Lower leg skin (tissue), 4 donors: Measurements from ENCODE around the gene SDK1. TPM values are rescaled to one million over a fixed set of nuclear protein-coding genes. Genes with fewer than 3 reads are reported as not detected.

Experiments used
- DNase-seq, 2 donors: peaks; one replicate each; pipeline ENCODE4 v3.0.0-alpha.2; 2019; ENCODE audit warnings: low spot score in 2 of 2
- H3K4me3 ChIP-seq: fragments of 200-600 bp; sonication (generic); 2 replicates; pipeline ENCODE4 v1.5.1; 2017; ENCODE audit warnings: mild to moderate bottlenecking, low read depth; ENCODE audit not compliant: poor library complexity, severe bottlenecking
- POLR2A ChIP-seq, 2 donors: fragments of 450-650 bp; IDR thresholded peaks; one replicate each; pipeline ENCODE4 v1.6.1; 2016 to 2017; ENCODE audit warnings: antibody characterized with exemption in 2 of 2, mild to moderate bottlenecking in 1 of 2, moderate library complexity in 1 of 2
- WGBS, 2 donors: methylation state at CpG; one replicate each; pipeline ENCODE4 v1.1.5; 2018; 5-methylcytosine and 5-hydroxymethylcytosine counted together
- intact Hi-C: fragments of 100-400 bp; cut with DNase I; formaldehyde crosslinking; loops from one replicate; pipeline ENCODE4 v1.15.0; 2023; ENCODE audit warnings: low total_unique reads
- total RNA-seq, 4 donors: library from RNA; depleted of rRNA; stranded (reverse); fragments of >200 nt; gene quantifications; one replicate each; pipeline ENCODE4 v1.1.0, GENCODE V29; 2016
- TF ChIP-seq, protein P1 (sequence below), 3 donors: fragments of 450-650 bp; IDR thresholded peaks; one replicate each; pipeline ENCODE4 v1.5.1; 2016; ENCODE audit warnings: antibody characterized with exemption in 3 of 3, mild to moderate bottlenecking in 3 of 3, moderate library complexity in 2 of 3

SDK1 gene
- total RNA-seq, 4 donors from 2014 or later: 1.9 to 7.2 (median 5.1) TPM

DNA sequence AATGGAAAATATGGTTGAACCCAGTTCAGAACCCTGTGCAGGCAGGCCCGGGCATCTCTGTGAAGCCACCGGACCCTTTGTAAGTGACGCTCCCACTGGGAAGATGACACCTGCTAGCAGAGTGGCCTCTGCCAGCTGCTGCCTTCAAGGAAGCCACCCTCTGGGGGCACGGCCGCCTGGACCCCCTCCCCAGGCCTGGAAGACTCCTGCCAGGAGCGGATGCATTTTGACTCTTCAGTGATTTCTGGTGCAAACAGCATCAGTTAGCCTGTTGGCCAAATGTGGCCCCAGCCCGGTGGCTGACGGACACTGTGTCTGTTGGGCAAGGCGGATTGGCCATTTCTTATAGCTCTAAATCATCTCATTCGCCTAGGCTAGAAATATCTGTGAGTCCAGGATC is 867.0 kb downstream of the SDK1 start:
- TF ChIP-seq, protein P1, sequence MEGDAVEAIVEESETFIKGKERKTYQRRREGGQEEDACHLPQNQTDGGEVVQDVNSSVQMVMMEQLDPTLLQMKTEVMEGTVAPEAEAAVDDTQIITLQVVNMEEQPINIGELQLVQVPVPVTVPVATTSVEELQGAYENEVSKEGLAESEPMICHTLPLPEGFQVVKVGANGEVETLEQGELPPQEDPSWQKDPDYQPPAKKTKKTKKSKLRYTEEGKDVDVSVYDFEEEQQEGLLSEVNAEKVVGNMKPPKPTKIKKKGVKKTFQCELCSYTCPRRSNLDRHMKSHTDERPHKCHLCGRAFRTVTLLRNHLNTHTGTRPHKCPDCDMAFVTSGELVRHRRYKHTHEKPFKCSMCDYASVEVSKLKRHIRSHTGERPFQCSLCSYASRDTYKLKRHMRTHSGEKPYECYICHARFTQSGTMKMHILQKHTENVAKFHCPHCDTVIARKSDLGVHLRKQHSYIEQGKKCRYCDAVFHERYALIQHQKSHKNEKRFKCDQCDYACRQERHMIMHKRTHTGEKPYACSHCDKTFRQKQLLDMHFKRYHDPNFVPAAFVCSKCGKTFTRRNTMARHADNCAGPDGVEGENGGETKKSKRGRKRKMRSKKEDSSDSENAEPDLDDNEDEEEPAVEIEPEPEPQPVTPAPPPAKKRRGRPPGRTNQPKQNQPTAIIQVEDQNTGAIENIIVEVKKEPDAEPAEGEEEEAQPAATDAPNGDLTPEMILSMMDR (IDR thresholded peaks at IDR 0.05): no peak
- no peak for TF ChIP-seq POLR2A (IDR thresholded peaks at IDR 0.05)
- intact Hi-C loops: no loop called here
- WGBS, 2 donors: 93 to 95% methylated on average over 10 of the region's 10 CpGs
- H3K4me3 ChIP-seq: no peak overlapping the region
- DNase-seq: no peak

DNA sequence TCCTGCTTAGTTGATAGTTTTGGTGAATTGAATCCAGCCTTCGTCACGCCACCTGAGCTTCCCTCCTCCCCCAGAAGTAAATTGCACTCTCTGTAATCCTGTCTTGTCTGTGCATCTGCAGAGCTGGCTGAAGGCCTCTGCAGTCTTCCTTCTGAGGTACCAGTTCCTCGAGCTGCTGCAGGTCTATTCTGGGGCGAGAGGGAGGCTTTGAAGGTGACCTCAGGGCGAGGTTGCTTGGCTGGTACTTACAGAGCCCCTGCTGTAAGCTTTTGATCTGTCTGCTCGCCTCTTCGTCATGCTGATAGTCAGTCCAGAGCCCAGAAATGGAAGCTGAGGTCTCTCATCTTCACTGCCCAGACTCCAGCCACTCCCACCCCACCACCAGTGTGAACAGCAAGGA is 867.5 kb downstream of the SDK1 start:
- DNase-seq: no peak
- intact Hi-C loops: no loop called here
- WGBS, 2 donors: 71 to 78% methylated on average over 6 of the region's 7 CpGs
- H3K4me3 ChIP-seq: no peak overlapping the region
- TF ChIP-seq, protein P1 (IDR thresholded peaks at IDR 0.05): no peak

DNA sequence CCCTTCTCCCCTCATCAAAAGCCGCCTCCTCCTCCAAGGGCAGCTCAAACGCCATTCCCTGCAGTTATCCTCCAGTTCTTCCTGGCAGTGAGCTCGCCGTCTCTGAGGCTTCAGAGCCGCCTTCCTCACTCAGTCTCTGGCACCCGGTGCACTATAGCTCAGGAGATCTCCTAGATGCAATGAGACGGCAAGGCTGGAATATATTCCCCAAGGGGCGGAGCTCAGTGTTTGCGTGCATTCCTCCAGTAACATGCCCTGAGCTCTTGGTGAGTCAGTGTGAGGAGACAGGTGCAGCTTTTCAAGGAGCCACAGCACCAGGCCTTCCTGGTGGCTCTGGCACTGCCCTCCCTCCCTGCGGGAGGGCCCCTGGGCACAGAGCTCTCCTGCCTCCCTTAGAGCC is 868.4 kb downstream of the SDK1 start:
- H3K4me3 ChIP-seq: no peak overlapping the region
- no peak for DNase-seq
- intact Hi-C loops: no loop called here
- WGBS, 2 donors: 61 to 71% methylated on average over 10 of the region's 10 CpGs
- TF ChIP-seq POLR2A (IDR thresholded peaks at IDR 0.05): no peak

DNA sequence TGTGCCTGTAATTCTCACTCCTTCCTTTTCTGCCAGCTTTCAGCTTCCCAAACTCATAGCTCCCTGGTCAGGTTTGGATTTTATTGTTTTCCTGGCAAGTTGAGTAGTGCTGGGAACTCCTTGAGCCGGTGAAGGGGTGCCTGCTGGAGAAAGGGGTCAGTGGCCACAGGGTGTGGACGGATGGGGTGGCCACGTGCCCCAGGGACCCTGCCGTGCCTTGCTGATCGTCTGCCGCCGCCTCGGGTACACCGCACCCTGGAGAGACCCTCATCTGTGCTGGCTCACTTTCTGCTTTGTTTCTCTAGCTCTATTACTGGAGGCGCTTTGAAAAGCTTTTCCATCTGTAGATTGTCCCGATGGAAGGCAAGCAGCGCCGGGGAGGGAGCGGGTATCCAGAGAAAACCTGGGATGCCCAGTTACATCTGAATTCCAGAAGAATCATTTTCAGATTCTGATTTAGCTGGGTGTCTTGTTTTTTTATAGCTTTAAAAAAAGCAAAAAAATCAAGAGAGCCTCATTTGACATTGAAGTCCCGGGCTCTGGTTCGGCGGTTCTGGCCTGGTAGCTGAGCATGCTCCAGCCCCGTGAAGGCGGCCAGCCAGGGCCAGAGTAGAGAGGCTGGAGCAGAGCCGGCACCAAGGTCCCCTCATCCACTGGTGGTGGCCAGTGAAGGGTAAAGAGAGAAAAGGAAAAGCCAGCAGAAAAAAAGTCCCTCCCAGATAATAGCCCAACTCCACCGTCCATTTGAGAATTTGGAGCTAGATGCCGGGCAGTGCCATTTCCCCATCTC is 870.1 kb downstream of the SDK1 start:
- no peak for TF ChIP-seq POLR2A (IDR thresholded peaks at IDR 0.05)
- TF ChIP-seq, protein P1 (IDR thresholded peaks at IDR 0.05): no peak
- DNase-seq: no peak
- H3K4me3 ChIP-seq: no peak overlapping the region
- intact Hi-C loops: no loop called here
- 94 to 95% methylated on average over 22 of the region's 22 CpGs for WGBS, 2 donors

DNA sequence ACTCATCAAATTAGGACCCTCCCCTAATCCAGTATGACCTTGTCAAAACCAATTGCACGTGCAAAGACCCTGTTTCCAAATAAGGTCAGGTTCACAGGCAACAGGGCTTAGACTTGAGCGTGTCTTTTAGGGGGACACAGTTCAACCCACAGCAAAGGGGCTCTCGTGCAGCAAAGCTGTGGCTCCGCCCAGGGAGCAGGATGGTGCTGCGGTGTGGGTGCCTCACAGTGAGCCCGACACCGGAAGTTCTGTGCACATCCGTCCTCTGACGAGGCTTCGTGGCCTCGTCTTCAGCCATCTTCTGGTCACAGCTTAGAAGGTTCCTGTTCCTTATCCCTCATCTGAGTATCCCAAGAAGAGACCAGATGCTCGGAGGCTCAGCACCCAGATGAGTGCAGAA is 871.8 kb downstream of the SDK1 start:
- intact Hi-C loops: no loop called here
- H3K4me3 ChIP-seq: no peak overlapping the region
- 94 to 96% methylated on average over 12 of the region's 12 CpGs for WGBS, 2 donors
- DNase-seq: no peak
- TF ChIP-seq, protein P1 (IDR thresholded peaks at IDR 0.05): no peak
- TF ChIP-seq POLR2A (IDR thresholded peaks at IDR 0.05): no peak

DNA sequence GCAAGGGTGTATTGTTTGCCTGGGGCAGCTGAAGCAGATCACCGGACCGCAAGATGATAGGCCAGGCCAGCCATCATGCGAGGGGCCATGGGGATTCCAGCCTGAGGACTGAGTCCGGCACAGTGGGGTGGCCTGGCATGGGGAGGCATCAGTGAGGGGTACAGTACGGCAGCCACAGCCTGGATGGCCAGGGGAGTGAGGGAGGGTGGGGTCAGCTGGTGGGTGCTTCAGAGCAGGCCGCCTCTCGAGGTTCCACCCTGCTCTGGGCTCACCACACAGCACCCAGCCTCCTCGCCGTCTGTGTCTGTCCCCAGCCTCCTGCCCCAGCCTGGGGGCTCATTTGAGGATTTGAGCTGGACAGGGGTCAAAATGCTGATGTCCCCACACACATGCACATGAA is 872.6 kb downstream of the SDK1 start:
- intact Hi-C loops: no loop called here
- DNase-seq: no peak
- WGBS, 2 donors: 85 to 96% methylated on average over 8 to 9 of the region's 9 CpGs
- TF ChIP-seq POLR2A (IDR thresholded peaks at IDR 0.05): no peak
- TF ChIP-seq, protein P1 (IDR thresholded peaks at IDR 0.05): no peak
- no peak overlapping the region for H3K4me3 ChIP-seq
